Fibroblast of mammary gland (primary cell): Measurements from ENCODE around the gene HTT-AS.

Experiments used
- DNase-seq: peaks from one replicate; pipeline ENCODE4 v3.0.0-alpha.2; 2010; ENCODE audit warnings: low read depth
- H3K4me3 ChIP-seq: 2 replicates; pipeline ENCODE4 v1.5.1; 2011; ENCODE audit warnings: low read depth, mild to moderate bottlenecking, low read length, moderate library complexity; ENCODE audit not compliant: control insufficient read depth
- TF ChIP-seq, protein P1 (sequence below): conservative IDR thresholded peaks from 2 replicates; pipeline ENCODE4 v1.5.1; 2011; ENCODE audit warnings: low read depth, low read length, inconsistent platforms; ENCODE audit not compliant: control insufficient read depth, insufficient read depth

HTT-AS gene

DNA sequence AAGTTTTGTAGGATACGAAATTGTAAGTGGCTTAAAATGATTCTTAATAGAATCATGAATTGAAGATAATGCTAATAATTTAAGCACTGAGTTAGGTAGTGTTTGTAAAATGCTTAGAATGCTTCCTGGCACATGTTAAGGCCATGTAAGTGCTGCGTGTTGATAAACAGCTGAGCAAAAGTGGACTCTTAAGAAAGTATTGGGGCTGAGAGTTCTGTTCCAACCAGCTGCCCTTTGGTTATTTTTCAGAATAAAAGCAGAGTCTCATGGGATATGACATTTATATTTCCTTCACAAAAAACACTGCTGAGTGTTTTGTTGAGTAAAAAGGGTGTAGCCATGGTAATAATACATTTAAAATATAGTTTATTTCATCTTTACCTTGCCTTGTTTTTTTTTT lies 42.6 kb upstream of the HTT-AS start:
- DNase-seq, result no peak
- TF ChIP-seq, protein P1, sequence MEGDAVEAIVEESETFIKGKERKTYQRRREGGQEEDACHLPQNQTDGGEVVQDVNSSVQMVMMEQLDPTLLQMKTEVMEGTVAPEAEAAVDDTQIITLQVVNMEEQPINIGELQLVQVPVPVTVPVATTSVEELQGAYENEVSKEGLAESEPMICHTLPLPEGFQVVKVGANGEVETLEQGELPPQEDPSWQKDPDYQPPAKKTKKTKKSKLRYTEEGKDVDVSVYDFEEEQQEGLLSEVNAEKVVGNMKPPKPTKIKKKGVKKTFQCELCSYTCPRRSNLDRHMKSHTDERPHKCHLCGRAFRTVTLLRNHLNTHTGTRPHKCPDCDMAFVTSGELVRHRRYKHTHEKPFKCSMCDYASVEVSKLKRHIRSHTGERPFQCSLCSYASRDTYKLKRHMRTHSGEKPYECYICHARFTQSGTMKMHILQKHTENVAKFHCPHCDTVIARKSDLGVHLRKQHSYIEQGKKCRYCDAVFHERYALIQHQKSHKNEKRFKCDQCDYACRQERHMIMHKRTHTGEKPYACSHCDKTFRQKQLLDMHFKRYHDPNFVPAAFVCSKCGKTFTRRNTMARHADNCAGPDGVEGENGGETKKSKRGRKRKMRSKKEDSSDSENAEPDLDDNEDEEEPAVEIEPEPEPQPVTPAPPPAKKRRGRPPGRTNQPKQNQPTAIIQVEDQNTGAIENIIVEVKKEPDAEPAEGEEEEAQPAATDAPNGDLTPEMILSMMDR, result no peak
- no peak overlapping the region for H3K4me3 ChIP-seq

DNA sequence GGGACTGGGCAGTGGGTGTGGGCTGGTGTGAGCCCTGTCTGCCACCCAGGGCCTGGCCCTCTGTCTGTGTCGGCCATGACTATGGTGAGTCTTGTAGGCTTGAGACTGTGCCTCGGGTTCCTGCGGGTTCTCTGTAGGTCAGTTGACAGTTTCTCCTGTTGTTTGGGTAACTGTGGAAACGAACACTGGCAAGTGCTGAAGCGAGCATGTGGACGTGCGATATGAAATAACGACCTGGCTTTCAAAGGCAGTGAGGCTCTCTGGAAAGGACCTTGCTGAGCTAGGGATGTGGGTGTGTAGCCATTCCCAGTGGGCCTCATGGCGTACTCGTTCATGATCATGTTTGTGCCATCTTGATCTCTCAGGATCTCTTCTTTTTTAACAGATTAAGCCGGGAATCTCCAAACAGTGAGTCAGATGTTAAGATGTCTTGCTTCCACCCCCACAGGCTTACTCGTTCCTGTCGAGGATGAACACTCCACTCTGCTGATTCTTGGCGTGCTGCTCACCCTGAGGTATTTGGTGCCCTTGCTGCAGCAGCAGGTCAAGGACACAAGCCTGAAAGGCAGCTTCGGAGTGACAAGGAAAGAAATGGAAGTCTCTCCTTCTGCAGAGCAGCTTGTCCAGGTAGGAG lies 41.4 kb upstream of the HTT-AS start:
- H3K4me3 ChIP-seq, result no peak overlapping the region
- TF ChIP-seq, protein P1, result no peak
- peak; percentile 75 for DNase-seq

DNA sequence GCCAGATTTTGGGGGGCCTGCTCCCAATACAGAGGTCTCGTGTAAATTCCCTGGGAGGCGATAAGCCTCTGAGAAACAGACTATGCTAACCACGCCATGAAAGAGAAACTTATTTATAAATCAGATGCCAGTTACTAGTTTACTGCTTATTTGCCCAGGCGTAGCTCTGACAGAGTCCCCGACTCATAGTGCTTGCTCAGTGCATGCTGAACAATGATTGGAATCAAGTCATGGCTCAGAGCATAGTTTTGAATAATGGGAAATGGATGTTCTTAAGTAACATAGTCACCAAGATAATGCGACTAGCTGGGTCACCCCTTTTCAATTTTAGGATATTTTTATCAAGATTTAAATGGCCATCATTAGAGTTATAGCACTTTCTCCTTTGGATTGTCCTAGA lies 40.0 kb upstream of the HTT-AS start:
- TF ChIP-seq, protein P1, result no peak
- no peak overlapping the region for H3K4me3 ChIP-seq
- peak; percentile 23 for DNase-seq

DNA sequence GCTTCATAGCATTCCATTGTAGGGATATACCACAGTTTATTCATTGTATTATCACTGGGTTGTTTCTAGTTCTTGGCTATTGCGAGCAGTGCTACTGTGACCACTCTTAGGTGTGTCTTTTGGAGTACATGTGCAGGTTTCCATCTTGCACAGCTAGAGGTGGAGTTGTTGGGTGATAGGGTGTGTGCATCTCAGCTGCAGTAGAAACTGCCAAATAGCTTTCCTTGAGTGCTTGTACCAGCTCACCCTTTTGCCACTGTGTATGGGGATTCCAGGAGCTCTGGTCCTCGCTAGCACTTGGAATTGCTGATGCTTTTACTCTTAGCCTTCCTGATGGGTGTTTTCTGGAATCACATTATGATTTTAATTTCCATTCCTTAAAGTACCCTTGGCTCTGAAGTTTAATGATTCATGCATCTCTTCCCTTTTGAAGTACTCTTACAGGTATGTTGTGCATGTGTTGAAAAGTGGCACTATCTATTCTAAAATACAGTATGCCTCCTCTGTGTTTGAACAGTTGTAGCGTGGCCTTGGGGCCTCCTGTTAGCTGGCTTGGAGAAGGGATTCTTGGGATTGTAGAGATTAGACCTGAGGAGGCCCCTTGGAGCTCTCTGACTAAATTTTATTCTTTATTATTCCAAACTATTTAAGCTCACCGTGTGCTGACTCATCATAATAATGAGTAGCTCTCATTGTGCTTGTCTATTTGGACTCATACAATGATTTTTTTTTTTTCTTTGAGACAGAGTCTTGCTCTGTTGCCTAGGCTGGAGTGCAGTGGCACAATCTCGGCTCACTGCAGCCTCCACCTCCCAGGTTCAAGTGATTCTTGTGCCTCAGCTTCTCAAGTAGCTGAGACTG lies 38.5 kb upstream of the HTT-AS start:
- DNase-seq, result peak; percentile 35
- no peak overlapping the region for H3K4me3 ChIP-seq

DNA sequence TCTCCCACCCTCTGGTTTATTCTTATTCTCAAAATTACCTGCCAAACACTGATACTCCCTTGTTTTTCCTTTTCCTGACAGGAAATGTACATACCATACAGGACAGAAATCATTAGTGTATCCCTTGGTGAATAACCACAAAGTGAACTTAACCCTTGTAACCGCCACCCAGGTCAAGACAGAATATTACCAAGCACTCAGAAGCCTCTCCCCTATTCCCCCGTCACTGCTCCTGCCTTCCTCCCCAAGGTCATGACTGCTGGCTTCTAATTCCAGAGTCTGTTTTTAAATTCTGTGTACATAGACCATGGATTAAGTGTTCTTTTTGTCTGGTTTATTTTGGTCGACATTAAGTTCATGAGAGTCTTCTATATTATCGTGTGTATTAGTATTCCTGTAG lies 37.9 kb upstream of the HTT-AS start:
- TF ChIP-seq, protein P1, result no peak
- DNase-seq, result no peak
- no peak overlapping the region for H3K4me3 ChIP-seq

More for the DNA sequence above, 38.5 kb upstream of the HTT-AS start:
- TF ChIP-seq, protein P1, result no peak

DNA sequence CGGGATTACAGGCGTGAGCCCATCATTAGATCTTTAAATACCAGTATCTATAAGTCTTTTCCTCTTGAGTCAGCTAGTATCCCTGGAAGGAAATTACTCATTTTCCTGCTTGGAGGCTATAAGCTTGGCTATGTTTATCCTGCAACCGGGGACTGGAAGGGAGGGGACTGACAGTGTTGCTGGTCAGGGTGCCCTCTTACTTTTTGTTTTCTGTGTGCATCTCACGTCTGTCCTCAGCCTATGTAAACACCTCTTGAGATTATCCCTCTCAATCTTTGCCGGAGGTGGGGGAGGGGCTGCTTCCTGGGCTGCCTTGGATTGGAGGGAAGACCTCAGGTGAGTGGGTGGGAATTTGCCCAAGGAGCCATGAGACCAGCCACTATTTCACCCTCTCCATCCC lies 37.1 kb upstream of the HTT-AS start:
- H3K4me3 ChIP-seq, result no peak overlapping the region
- TF ChIP-seq, protein P1, result no peak
- peak; percentile 63 for DNase-seq
